ENCODE data around the gene MSMO1.
"Not testable (repeated sequence)": the region's sequence is repeated elsewhere in the genome, so short reads cannot be mapped to it uniquely, and the experiment has no call there.

Gene MSMO1

GRCh38 chr4:165324236-165324917 is 3.1 kb upstream of the MSMO1 start:
- DNase-seq (ENCODE audit: low read depth) = no peak

DNA sequence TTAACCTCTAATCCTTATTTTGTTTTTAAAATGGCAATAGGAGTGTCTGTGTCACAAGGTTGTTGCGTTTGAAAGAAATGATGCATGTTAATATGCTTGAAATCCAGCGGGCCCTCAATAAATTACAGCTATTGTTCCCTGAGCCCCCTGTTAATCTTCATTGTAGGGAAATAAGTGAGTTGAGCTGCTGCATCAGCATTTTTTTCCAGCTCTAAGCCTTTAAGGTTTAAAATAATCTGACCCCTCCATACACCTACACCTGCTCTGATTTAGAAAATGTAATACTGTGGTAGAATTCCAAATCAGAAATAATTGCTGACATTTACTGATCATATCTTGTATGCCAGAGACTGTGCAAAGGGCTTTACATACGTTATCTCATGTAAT is 2.6 kb upstream of the MSMO1 start:
- no peak for DNase-seq (ENCODE audit: low read depth)

GRCh38 chr4:165325732-165326512 is 1.5 kb upstream of the MSMO1 start:
- no peak for DNase-seq (ENCODE audit: low read depth)

GRCh38 chr4:165326831-165327210 is 648 bp upstream of the MSMO1 start:
- DNase-seq (ENCODE audit: low read depth) = no peak

- DNase-seq (ENCODE audit: low read depth) = no peak
These were observed 594 bp downstream of the MSMO1 start for GRCh38 chr4:165328101-165328425.

GRCh38 chr4:165328708-165329107 is 1.2 kb downstream of the MSMO1 start:
- DNase-seq (ENCODE audit: low read depth) = no peak

DNA sequence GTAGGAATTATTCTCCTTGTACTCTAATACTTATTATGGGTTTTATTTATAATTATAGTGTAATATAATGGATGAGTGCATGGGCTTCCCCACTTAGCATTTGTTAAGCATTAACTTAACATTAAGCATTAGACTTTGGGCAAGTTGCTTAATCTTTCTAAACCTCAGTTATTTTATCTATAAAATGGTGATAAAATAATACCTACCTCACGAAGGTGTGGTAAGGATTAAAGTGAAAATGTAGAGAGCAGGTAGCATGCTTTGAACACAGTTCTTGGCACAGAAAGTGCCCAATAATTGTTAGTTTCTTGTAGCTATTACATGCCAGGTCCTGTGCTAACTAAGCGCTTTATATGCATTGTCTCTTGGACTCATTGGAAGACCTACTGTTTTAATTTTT is 2.6 kb downstream of the MSMO1 start:
- no peak for DNase-seq (ENCODE audit: low read depth)

GRCh38 chr4:165330666-165331065 is 3.2 kb downstream of the MSMO1 start:
- no peak for DNase-seq (ENCODE audit: low read depth)

DNA sequence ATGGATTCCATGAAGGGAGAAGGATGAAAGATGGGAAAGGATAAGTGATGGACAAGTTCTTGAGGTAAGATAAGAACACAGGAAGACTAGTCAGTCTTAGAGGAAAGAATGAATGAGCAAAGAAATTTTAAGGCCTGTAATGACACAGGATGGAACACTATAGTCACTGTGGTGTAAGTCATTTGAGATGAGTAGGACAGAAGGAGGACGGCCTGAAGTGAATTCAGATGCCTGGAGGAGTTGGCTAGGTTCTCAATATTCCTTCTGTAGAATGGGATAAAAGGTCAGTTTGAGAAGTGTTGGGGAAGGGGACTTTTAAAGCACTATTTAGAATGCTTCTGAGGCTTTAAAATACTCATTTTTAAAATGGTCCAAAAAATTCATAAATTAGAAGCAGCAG is 3.9 kb downstream of the MSMO1 start:
- no peak for DNase-seq (ENCODE audit: low read depth)

DNA sequence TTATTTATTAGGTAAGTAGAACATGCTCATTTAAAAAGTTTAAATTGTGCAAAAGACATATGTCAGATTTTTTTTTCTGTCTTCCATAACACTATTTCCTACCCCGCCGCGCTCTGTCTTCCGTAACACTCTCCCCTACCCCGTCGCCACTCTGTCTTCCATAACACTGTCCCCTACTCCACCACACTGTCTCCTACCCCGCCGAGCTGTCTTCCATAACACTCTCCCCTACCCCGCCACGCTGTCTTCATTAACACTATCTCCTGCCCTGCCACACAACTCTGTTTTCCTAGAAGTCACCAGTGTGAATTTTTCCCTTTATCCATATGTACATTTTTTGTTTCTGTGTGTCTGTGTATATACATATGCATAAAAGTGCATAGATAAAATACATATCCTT is 4.4 kb downstream of the MSMO1 start:
- no peak for DNase-seq (ENCODE audit: low read depth)

DNA sequence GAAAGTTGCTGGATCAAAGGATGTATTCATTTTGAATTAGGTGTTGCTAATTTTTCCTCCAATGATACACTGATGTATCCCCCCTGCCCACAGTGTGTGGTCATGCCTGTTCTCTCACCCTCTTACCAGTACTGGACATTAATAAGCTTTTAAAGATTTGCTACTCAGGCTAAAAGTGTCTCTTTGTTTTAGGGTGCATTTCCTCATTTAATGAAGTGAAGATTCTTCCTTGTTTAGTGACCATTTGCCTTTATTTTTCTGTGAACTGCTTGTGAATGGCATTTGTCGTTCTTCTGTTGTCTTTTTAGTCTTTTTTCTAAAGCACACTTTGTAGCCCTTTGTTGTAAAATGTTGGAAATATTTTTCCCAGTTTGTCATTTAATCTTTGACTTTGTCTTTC is 5.0 kb downstream of the MSMO1 start:
- no peak for DNase-seq (ENCODE audit: low read depth)

GRCh38 chr4:165335163-165335703 is 7.8 kb downstream of the MSMO1 start:
- no peak for DNase-seq (ENCODE audit: low read depth)

DNA sequence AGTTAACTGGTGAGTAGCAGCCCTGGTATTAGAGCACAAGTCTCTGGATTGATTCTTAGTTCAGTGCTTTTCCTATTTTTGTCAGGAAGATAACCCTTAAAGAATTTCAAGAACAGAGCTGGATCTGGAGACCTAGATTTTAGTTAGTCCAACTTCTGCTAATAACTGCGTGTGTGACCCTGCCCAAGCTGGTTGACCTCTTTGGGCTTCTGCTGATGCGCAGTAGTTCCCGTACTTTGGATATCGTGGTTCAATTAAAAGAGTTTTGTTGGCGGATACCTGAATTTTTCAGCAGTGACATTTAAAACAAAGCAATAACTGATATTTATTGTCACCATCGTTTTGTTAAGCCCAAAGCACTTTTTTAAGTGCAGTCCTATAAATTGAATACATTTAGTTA is 9.3 kb downstream of the MSMO1 start:
- no peak for DNase-seq (ENCODE audit: low read depth)

DNA sequence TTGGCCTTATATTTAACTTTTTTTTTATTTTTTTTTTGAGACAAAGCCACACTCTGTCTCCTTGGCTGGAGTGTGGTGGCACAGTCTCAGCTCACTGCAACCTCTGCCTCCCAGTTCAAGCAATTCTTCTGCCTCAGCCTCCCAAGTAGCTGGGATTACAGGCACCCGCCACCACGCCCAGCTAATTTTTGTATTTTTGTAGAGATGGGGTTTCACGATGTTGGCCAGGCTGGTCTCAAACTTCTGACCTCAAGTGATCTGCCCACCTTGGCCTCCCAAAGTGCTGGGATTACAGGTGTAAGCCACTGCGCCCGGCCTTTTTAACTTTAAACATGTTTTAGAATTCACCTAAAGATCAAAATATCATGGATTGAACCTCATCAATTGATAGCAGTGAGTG is 14.9 kb downstream of the MSMO1 start:
- not testable (repeated sequence) for DNase-seq (ENCODE audit: low read depth)

GRCh38 chr4:165343353-165344191 is 16.1 kb downstream of the MSMO1 start:
- DNase-seq (ENCODE audit: low read depth) = no peak

DNA sequence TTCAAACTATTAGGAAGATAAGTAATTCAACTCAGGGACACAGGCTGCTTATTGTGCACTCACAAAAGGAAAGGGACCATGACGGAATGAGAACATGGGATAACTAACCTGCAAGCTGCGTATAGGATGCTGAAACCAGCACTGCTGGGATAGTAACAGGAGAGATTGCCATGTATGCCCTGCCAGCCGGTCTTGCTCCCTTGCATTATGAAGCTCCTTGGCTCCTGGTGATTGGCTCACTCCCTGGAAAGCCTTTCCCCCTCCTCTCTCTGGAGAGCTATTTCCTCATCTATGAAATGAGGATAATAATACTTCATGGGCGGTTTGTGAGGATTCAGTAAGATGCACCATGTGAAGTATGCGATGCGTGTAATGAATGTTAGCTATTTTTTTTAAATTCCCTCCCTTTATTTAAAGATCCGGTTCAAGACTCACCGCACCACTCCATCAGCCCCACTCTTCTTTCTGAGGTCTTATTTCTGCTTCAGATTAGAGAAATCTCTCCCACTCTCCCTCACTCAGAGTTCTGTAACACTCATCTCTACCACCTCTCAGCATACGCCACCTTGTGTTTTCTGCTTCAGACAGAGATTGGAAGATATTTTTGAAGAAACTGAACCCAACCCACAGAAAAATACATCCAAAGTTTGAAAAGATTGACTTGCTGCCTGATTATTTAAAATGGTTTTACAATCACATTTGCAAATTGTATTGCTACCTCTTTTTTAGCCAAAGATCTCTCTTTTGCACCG is 18.4 kb downstream of the MSMO1 start:
- no peak for DNase-seq (ENCODE audit: low read depth)

DNA sequence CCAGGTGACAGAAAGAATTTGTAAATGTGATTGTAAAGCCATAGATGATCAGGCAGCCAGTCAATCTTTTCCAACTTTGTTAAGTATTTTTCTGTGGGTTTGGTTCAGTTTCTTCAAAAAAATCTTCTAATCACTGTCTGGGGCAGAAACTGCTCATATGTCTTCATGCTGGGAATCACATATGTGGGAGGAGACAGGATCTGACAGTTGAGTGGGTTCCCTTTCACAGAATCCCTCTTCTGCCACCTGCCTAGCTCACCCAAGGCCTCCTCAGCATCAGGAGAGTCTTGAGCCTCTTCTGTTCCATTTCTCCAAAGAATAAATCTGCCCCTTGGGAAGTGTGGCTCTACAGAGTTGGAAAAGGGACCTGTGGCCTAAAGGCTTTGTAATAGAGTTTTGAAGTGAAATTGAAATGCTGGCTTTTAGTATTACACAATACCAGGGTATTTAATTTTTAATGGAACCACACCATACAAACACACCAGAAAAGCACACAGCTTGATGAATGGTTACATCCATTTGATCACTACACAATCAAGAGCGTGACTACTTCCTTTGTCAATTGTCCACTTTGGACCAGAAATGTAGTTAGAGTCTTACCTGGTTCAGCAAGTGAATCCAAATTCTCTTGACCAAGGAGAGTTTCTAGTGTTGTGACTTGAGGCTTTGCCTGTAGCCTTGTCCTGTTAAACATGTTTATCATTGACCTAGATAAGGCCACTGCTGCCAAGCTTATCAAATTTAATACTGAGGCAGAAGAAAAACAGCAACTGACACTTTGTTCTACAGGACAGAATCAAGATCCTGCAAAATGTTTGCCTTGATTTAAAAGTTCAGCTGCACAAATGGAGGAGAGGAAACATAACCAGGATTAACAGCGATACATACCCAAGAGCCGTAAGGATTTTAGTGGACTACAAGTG is 20.4 kb downstream of the MSMO1 start:
- DNase-seq (ENCODE audit: low read depth) = no peak

DNA sequence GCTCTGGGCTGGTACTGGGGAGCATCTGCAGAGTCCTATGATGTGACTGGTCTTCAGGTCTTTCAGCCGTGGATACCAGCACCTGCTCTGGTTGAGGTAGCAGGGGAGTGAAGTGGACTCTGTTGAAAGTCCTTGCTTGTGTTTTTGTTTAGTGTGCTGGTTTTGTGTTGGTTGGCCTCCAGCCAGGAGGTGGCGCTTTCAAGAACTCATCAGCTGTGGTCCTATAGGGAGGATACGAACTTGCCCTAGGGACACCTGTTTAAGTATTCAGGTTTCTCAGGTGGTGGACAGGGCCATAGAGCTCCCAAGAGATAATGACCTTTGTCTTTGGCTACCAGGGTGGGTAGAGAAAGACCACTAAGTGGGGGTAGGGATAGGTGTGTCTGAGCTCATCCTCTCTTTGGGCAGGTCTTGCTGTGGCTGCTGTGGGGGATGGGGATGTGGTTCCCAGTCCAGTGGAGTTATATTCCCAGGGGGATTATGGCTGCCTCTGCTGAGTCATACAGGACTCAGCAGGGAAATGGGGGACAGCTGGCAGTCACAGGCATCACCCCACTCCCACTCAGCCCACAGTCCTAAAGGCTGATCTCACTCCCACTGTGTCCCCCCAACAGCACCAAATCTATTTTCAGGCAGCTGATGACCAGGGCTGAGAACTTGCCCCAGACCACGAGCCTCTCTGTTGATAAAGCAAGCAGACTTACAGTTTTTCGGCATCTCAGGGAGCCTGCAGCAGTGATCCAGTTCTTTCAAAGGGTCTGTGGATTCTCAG is 24.1 kb downstream of the MSMO1 start:
- DNase-seq (ENCODE audit: low read depth) = no peak

DNA sequence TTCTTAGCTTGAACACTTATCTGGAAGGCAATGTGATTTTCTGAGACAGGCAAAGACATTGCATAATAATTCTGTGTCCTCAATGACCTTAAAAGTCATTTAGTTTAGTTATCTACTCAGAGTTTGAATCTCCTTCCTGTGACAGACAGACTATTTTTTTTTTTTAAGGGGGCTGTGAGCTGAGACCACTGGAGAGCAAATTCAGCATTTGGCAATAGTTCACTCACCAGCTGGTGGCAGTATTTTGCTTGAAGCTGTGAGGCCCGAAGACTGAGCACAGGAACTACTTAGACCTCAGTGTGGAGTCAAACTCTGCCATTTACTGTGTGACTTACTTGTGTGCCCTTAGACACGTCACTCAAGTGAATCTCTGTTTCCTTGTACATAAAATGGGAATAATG is 28.4 kb downstream of the MSMO1 start:
- no peak for DNase-seq (ENCODE audit: low read depth)

GRCh38 chr4:165359506-165359905 is 32.0 kb downstream of the MSMO1 start:
- no peak for DNase-seq (ENCODE audit: low read depth)
